ENCODE measurements around the gene RFC4. TPM values are rescaled to one million over a fixed set of nuclear protein-coding genes. Genes with fewer than 3 reads are reported as not detected.
"Not testable (repeated sequence)": the region's sequence is repeated elsewhere in the genome, so short reads cannot be mapped to it uniquely, and the experiment has no call there.

The RFC4 gene
- total and polyA plus RNA-seq, 2 of the 4 experiments (the other 2 are of a cell fraction), result 19.5 to 27.9 TPM

DNA sequence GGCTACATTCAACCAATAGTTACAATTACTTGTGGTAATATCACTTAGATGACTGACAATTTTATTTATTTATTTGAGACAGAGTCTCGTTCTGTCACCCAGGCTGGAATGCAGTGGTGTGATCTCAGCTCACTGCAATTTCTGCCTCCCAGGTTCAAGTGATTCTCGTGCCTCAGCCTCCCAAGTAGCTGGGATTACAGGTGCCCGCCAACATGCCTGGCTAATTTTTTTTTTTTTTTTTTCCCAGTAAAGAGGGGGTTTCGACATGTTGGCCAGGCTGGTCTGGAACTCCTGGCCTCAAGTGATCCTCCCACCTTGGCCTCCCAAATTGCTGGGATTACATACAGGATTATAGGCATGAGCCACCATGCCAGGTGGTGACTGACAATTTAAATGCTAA lies 2.8 kb downstream of the RFC4 start:
- H3K23ac ChIP-seq (ENCODE audit: low read depth, low read length); H3K4me3 ChIP-seq (ENCODE audit: insufficient read depth, low read depth, low read length); H3K9me1 ChIP-seq (ENCODE audit: insufficient read depth, low read length); H4K5ac ChIP-seq (ENCODE audit: low read depth, low read length); ATAC-seq (ENCODE audit: low read depth); H4K8ac ChIP-seq (ENCODE audit: low read depth in 2 of 2, low read length in 2 of 2); H3K4ac ChIP-seq (ENCODE audit: low read depth, low read length); H2AK9ac ChIP-seq (replicated peaks; ENCODE audit: low read depth, low read length, poor library complexity); H3K56ac ChIP-seq (ENCODE audit: extremely low read depth, insufficient read depth, low read length); H2BK15ac ChIP-seq (ENCODE audit: low read depth, low read length); H2AFZ ChIP-seq (replicated peaks; ENCODE audit: low read length, poor library complexity); POLR2A ChIA-PET (ENCODE audit: unreplicated experiment); H3K14ac ChIP-seq (replicated peaks; ENCODE audit: low read depth, low read length); H4K91ac ChIP-seq (ENCODE audit: insufficient read depth, low read depth, low read length); BruUV-seq (replicated peaks); H2BK5ac ChIP-seq (ENCODE audit: low read depth, low read length, poor library complexity, severe bottlenecking); H3K4me2 ChIP-seq (ENCODE audit: low read depth, low read length); H3K36me3 ChIP-seq (ENCODE audit: control insufficient read depth, insufficient read depth, low read length); H3K27ac ChIP-seq (ENCODE audit: insufficient read depth, low read length); dilution Hi-C loops (cut with HindIII; ENCODE audit: low sequenced_read_pairs, unreplicated experiment); H3K27me3 ChIP-seq (ENCODE audit: control insufficient read depth, insufficient read depth, low read length); H3K9ac ChIP-seq (ENCODE audit: low read depth, low read length); H3K4me1 ChIP-seq (ENCODE audit: control insufficient read depth, insufficient read depth, low read length); H2AK5ac ChIP-seq (ENCODE audit: low read depth, low read length); H3K9me3 ChIP-seq (ENCODE audit: control insufficient read depth, insufficient read depth, low read length); H4K20me1 ChIP-seq (ENCODE audit: insufficient read depth, low read length); H2BK20ac ChIP-seq (ENCODE audit: low read depth, low read length); H2BK120ac ChIP-seq (ENCODE audit: low read depth, low read length); DNase-seq; intact Hi-C loops (cut with micrococcal nuclease); H3K18ac ChIP-seq (ENCODE audit: low read depth, low read length): not testable (repeated sequence)
- peaks cover 9 to 25% of the 10 kb centered on the region in 2 experiments for H3K79me1 ChIP-seq (ENCODE audit: low read depth in 1 of 2, low read length in 2 of 2)
- in situ Hi-C loops (cut with MboI; ENCODE audit: low sequenced_read_pairs), result loop anchor here (25.0 kb wide), 1 partner anchor 816 kb away; no protein-coding TSS in a partner anchor
- no CpG with 5 or more reads among the region's 4 CpGs for WGBS, 2 experiments (ENCODE audit: extremely low coverage in 2 of 2, insufficient read length in 1 of 2)
- CTCF ChIA-PET, result interaction anchor here (0.6 kb wide), 1 partner anchor 14 kb away, joined by 3 read pairs; no protein-coding TSS in a partner anchor
